OCI-LY3 (cell line): ENCODE measurements around the gene GALNT14.
A peak's percentile ranks its signal among the peaks of the same experiment; 100 is the strongest.

Experiments
- H2AFZ ChIP-seq: fragments of 200-600, 300-600 bp; shearing (Covaris generic); 2 replicates; pipeline ENCODE4 v1.6.0; 2014; ENCODE audit warnings: antibody characterized with exemption, low read depth, low read length
- H3K27ac ChIP-seq: fragments of 200-600, 300-600 bp; sonication (generic); 2 replicates; pipeline ENCODE4 v1.5.1; 2014; ENCODE audit warnings: mild to moderate bottlenecking, low read length, moderate library complexity, mixed read lengths
- H3K27me3 ChIP-seq: fragments of 200-600, 300-600 bp; sonication (generic); 2 replicates; pipeline ENCODE4 v1.6.1; 2014; ENCODE audit warnings: low read depth, low read length, mixed read lengths
- H3K36me3 ChIP-seq: fragments of 200-600, 300-600 bp; sonication (generic); replicated peaks from 2 replicates; pipeline ENCODE3; 2014; ENCODE audit warnings: low read depth, low read length, mixed read lengths
- H3K4me1 ChIP-seq: fragments of 300-600, 200-600 bp; sonication (generic); 2 replicates; pipeline ENCODE4 v1.6.1; 2014; ENCODE audit warnings: low read length, mixed read lengths
- H3K4me2 ChIP-seq: fragments of 200-600, 300-600 bp; sonication (generic); 2 replicates; pipeline ENCODE4 v1.6.1; 2014; ENCODE audit warnings: low read length, mixed read lengths
- H3K4me3 ChIP-seq: fragments of 300-600, 200-600 bp; sonication (generic); 2 replicates; pipeline ENCODE4 v1.5.1; 2014; ENCODE audit warnings: antibody characterized with exemption, mild to moderate bottlenecking, low read length, moderate library complexity
- H3K79me2 ChIP-seq: fragments of 300-600, 200-600 bp; shearing (Covaris generic); 2 replicates; pipeline ENCODE4 v1.6.1; 2014; ENCODE audit warnings: mild to moderate bottlenecking, low read length, mixed read lengths
- H3K9ac ChIP-seq: fragments of 300-600, 200-600 bp; shearing (Covaris generic); 2 replicates; pipeline ENCODE4 v1.6.0; 2014; ENCODE audit warnings: mild to moderate bottlenecking, low read length, moderate library complexity
- H3K9me3 ChIP-seq: fragments of 200-600, 300-600 bp; shearing (Covaris generic); 2 replicates; pipeline ENCODE4 v1.6.1; 2014; ENCODE audit warnings: low read length, mixed read lengths; ENCODE audit not compliant: insufficient read depth
- H4K20me1 ChIP-seq: fragments of 200-600, 300-600 bp; sonication (generic); 2 replicates; pipeline ENCODE4 v1.6.1; 2016; ENCODE audit warnings: low read length, mixed read lengths; ENCODE audit not compliant: insufficient read depth
- CTCF ChIP-seq: fragments of 200-600, 300-600 bp; sonication (generic); IDR thresholded peaks from 2 replicates; pipeline ENCODE4 v1.5.1; 2014; ENCODE audit warnings: antibody characterized with exemption, low read length, low read depth
- EZH2phosphoT487 ChIP-seq: fragments of 200-600 bp; shearing (Covaris generic); IDR thresholded peaks from 2 replicates; pipeline ENCODE4 v1.6.1; 2018; ENCODE audit warnings: antibody characterized with exemption, mixed run types, low read depth

GALNT14 gene

GRCh38 chr2:31171142-31171541, 32.9 kb upstream of the GALNT14 start:
- Histone ChIP-seq H3K4me3 (peak overlapping the region; percentile 26), H3K4me1 (peaks cover 30% of the 10 kb centered on the region), H2AFZ (no peak overlapping the region), H4K20me1 (no peaks in the 10 kb centered on the region), H3K36me3 (no peaks in the 10 kb centered on the region), H3K27ac (no peak overlapping the region), H3K9me3 (no peaks in the 10 kb centered on the region), H3K79me2 (no peaks in the 10 kb centered on the region), H3K27me3 (no peaks in the 10 kb centered on the region), H3K9ac (peak overlapping the region; percentile 23; the same call in 1 of the 2 replicates), H3K4me2 (peak overlapping the region; percentile 57)
- TF ChIP-seq EZH2phosphoT487 (no peak), CTCF (no peak)

GRCh38 chr2:31170071-31170698, 31.9 kb upstream of the GALNT14 start:
- no peak for TF ChIP-seq EZH2phosphoT487
- peak; percentile 96 for TF ChIP-seq CTCF
- H3K27ac ChIP-seq: no peak overlapping the region
- peaks cover 30% of the 10 kb centered on the region for H3K4me1 ChIP-seq
- no peak overlapping the region for H3K4me3 ChIP-seq
- no peaks in the 10 kb centered on the region for H3K36me3 ChIP-seq
- no peak overlapping the region for H3K9ac ChIP-seq
- H3K9me3 ChIP-seq: no peaks in the 10 kb centered on the region
- peak overlapping the region; percentile 18 for H3K4me2 ChIP-seq
- no peaks in the 10 kb centered on the region for H3K79me2 ChIP-seq
- no peaks in the 10 kb centered on the region for H4K20me1 ChIP-seq
- H3K27me3 ChIP-seq: no peaks in the 10 kb centered on the region
- no peak overlapping the region for H2AFZ ChIP-seq

- Histone ChIP-seq H3K27ac (no peak overlapping the region), H3K27me3 (0 out of 2 replicates have a peak, but pooled peaks cover 4% of the 10 kb centered on the region), H3K4me1 (peaks cover 33% of the 10 kb centered on the region), H3K9ac (no peak overlapping the region), H4K20me1 (no peaks in the 10 kb centered on the region), H3K9me3 (no peaks in the 10 kb centered on the region), H3K36me3 (no peaks in the 10 kb centered on the region), H3K79me2 (no peaks in the 10 kb centered on the region), H3K4me3 (no peak overlapping the region), H2AFZ (no peak overlapping the region), H3K4me2 (no peak overlapping the region)
- TF ChIP-seq CTCF: no peak
- no peak for TF ChIP-seq EZH2phosphoT487
Measured at GRCh38 chr2:31168291-31168690, 30.1 kb upstream of the GALNT14 start.

- Histone ChIP-seq H3K4me3 (no peak overlapping the region), H3K9ac (no peak overlapping the region), H3K27me3 (peaks cover 17% of the 10 kb centered on the region; the same call in 1 of the 2 replicates), H3K4me2 (no peak overlapping the region), H3K9me3 (no peaks in the 10 kb centered on the region), H4K20me1 (no peaks in the 10 kb centered on the region), H3K36me3 (no peaks in the 10 kb centered on the region), H2AFZ (no peak overlapping the region), H3K79me2 (no peaks in the 10 kb centered on the region), H3K27ac (no peak overlapping the region), H3K4me1 (peaks cover 25% of the 10 kb centered on the region)
- no peak for TF ChIP-seq EZH2phosphoT487
- no peak for TF ChIP-seq CTCF
Measured at GRCh38 chr2:31166925-31167324, 28.7 kb upstream of the GALNT14 start.
